ENCODE measurements around the gene POLR3H.

POLR3H gene

DNA sequence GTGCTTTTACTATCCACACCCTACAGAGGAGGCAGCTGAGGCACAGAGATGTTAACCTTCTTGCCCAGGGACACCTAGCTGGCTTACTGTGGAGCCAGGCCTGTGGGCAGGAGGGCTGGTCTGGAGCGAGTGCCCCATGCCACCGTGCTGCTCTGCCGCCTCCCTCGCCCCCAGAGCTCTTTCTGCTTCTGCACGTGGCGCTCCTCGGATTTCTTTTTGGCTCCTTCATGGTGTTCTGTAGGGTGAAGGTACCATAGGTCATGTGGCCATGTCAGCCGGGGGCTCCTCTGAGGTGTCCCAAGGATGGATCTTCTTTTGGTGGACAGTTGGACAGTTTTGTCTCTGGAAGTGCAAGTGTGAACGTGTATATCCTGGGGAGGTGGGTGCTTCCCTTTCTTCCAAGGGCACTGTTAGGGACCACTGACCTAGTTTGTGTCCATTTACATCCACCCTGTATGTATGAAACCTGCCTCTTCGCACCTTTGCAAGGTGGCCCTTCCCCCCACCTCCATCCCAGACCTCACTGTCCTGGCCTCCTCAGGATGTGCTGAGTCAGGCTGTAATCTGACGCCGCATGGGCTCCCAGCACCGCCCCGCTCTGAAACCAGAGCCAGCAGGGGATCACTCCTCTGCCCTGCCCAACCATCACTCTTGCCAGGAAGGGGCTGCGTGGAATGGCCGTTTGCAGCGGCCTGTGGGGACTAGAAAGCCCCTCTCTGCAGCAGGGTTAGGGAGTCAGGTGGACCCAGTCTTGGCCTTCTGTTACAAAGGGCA lies 31.7 kb downstream of the POLR3H start:
- DNase-seq: no peak

DNA sequence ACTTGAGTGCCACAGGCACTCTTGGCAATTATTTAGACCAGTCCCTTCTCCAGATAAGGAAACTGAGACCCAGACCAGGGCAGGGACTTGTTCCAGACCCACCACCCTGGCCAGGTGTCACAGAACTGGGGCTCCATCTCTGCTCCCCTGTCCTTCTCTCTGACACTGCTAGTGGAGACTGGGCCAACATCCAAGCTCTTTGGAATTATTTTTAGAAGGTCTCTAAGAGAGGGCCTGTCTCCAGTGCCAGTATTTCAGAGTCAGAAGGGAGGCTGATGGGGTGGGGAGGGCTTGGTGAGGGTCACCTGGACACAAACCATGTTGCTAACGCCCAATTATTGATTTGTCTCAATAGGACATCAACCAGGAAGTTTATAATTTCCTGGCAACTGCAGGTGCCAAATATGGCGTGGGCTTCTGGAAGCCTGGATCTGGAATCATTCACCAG lies 32.7 kb downstream of the POLR3H start:
- DNase-seq: no peak

DNA sequence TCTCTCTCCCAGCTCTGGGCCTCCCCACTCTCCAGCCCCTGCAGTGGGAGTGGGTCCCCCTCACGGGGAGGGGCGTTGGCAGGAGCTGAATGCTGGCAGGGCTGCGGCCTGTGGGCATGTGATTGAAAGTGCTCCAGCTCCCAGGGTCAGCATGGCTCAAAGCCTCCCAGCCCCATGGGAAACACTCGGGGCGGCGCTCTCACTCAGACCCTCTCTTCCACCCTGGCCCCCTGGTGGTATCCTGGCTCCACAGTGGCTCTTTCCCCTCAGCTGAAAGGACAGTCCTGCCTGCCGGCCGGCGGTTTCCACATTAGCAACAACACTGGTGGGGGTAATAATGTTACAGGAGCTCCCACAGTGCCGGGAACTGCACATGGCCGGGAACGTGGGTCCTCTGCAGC lies 35.5 kb downstream of the POLR3H start:
- no peak for DNase-seq

DNA sequence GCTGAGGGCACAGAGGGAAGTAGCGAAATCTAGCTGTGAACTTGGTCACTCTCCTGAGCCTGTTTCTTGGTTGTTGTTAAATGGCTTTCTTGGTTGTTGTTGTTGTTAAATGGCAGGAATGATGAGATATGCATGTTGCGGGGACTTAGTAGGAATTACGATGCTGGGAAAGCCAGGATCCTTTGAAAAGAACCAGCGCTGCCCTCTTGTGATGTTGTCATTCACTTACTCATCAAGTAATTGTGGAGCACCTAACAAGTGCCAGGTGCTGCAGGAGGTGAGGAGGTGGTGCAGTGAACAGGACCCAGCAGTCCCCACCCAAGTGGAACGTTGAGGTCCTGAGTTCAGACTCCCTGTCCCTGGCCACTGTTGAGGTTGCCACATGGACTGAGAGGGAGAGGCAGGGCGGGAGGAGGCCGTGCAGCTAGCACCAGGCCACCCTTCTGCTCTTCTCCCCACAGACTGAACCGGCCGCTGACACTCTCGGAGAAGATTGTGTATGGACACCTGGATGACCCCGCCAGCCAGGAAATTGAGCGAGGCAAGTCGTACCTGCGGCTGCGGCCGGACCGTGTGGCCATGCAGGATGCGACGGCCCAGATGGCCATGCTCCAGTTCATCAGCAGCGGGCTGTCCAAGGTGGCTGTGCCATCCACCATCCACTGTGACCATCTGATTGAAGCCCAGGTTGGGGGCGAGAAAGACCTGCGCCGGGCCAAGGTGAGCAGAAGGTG lies 36.8 kb downstream of the POLR3H start:
- no peak for DNase-seq

DNA sequence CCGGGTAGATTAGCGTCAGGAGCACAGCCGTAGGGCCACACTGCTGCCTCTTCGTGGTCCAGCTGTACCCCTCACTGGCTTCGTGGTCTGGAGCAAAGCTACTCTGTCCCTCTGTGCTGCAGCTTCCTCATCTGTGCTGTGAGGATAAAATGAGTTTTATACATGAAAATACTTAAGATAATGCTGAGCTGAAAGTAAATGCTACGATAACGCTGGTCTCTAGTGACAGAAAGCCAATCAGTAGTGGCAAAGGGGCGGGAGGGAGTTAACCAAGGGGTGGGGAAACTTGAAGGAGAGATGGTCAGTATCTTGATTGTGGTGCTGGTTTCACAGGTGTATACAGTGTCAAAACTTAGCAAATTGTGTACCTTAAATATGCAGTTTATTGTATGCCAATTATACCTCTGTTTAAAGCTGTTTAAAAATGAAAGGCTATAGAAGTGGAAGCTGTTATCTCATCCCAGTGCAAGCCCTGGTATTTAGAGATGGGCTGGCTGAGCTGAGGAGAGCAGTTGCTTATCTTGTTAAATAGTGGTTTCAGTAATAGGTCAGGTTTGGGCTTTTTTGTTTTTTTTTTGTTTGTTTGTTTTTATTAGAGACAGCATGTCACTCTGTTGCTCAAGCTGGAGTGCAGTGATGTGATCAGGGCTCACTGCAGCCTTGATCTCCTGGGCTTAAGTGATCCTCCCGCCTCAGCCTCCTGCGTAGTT lies 38.6 kb downstream of the POLR3H start:
- no peak for DNase-seq

DNA sequence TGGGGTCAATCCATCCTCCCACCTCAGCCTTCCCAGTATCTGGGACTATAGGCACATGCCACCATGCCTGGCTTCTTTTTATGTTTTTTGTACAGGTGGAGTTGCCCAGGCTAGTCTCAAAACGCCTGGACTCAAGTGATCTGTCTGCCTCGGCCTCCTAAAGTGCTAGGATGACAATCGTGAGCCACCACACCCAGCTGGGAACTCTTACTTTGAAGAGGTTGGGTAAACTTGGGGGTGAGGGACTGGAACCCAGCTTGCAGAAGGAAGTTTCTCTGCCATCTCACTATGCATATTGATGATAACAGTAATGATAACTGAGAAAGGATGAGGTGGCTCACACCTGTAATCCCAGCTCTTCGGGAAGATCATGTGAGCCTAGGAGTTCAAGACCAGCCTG lies 39.5 kb downstream of the POLR3H start:
- DNase-seq: no peak

DNA sequence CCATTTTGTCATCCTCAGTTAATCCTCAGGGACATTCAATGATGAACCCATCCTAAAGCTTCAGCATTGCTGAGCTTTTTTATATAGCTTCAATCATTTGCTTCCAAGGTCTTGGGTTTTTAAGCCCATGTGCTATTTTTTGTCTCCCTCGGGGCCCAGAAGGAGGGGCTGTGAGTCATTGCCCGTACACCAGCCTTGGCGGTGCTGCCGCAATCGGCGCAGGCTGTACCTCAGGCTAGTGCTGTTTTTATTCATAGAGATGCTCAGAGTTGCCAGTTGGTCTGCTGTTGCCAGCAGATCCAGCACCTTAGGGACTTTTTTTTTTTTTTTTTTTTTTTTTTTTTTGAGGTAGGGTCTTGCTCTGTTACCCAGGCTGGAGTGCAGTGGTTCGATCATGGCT lies 39.9 kb downstream of the POLR3H start:
- DNase-seq: no peak

DNA sequence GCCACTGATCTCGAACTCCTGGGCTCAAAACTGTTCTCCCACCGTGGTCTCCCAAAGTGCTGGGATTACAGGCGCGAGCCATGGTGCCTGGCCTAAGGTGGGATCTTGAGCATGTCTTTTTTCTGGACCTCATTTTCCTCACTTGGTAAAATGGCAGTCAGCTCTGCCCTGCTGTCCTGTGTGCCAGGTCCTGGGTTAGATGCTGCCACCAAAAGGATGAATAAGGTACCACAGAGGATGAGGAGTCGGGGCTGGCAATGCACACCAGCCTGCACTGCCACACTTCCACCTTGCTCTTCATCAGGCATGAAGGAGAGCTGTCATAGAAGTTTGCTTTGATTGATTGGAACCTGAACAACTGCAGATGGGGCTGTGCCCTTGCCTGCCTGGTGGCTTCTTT lies 43.1 kb downstream of the POLR3H start:
- no peak for DNase-seq

DNA sequence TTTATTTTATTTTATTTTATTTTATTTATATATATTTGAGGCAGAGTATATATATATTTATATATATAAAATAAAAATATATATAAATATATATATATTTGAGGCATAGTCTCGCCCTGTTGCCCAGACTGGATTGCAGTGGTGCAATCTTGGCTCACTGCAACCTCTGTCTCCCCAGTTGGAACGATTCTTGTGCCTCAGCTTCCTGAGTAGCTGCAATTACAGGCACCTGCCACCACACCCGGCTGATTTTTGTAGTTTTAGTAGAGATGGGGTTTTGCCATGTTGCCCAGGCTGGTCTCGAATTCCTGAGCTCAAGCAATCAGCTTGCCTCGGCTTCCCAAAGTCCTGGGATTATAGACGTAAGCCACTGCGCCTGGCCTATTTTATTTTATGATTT lies 44.0 kb downstream of the POLR3H start:
- no peak for DNase-seq

DNA sequence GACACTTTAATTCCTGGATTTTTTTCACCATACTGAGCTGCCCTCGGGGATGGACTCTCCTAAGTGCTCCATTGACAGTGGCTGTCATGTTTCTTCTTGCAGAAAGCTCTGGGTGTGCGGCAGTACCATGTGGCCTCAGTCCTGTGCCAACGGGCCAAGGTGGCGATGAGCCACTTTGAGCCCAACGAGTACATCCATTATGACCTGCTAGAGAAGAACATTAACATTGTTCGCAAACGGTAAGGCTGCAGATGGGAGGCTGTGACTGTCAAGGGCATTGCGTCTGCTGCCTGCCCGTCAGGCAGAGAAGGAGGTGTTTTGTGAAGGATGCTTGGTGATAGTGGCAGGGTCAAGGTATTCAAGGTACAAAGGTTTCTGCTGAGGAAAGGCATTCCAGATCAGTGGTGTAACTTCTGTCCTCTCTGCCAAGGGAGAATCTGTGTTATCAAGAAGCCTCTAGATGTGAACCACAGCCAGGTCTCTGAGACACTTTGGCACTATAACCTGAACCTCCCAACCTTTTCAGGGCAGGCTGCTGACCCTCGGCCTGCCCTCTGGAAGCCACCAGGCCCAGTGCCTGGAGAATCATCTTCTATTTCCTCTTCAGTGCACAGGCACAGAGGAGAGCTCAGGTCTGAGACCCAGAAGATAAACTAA lies 44.5 kb downstream of the POLR3H start:
- no peak for DNase-seq

DNA sequence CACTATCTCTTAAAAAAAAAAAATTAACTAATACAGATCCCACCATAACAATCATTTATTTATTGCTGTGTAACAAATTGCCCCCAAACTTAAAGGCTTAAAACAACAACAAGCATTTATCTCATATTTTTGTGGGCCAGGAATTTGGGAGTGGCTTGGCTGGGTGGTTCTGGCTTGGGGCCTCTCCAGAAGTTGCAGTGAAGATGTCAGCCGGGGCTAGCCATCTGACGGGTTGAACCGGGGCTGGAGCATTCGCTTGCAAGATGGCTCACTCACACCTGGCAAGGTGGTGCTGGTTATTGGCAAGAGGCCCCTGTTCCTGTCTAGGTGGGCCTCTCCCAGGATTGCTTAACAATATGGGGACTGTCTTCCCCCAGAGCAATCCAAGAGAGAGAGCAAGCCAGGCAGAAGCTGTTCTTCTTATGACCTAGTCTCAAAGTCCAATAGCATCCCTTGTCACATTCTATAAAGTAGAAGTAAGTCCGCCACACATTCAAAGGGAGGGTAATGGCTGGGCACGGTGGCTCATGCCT lies 45.9 kb downstream of the POLR3H start:
- no peak for DNase-seq

DNA sequence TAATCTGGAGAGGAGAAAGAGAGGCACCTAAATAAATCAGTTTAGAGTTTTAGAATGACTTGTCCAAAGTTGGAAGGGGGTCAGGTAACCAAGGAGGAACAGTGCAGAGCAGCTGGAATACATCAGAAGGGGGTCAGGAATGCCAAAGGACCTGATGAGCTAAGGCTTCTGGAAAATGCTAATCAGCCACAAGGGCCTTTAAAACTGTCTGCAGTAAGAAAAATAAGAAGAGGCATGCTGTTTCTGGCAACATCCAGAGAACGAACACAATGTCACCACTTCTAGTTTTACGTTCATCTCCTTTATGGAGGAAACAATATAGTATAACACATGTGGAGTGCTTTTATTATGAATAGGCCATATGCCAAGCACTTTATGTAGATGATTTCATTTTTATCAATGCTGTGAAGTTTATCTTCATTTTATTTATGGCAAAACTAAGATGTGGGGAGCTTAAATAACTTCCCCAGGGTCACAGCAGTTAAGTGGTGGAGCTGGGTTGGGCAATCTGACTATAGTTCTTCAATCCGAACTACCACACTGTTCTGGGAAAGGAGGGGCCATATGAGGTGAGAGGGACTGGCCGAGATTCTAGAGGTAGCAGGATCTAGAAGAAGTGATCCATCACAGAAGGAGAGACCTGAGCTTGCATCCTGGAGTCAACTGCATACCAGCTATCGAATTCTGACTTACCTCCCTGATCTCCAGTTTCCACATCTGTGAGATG lies 52.7 kb downstream of the POLR3H start:
- DNase-seq: no peak

DNA sequence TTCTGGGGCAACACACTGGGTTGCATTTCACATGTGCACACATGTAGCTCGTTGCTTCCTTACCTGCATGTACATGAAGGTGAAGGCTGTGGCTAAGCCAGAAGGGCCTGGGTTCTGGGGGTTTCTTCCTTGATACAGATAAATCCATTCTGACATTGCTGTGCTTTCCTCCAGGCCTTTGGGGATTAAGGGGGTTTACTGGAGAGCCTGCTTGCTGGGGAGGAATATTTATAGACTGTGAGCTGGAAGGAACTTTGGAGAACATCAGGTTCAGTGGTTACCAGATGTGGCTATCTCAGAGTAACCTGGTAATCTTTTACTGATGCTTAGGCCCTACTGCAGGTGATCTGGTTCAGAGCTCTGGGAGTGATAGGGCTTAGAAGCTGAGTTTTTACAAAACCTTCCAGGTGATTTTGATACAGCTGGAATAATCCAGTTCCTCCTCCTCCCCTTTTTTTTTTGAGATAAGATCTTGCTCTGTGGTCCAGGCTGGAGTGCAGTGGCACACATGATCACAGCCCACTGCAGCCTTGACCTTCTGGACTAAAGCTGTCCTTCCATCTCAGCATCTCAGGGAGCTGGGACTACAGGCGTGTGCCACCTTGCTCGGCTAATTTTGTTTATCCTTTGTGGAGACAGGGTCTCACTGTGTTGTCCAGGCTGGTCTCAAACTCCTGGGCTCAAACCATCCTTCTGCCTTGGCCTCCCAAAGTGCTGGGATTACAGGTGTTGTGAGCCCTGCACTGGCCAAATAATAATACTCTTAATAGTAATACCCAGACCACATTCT lies 55.5 kb downstream of the POLR3H start:
- no peak for DNase-seq

DNA sequence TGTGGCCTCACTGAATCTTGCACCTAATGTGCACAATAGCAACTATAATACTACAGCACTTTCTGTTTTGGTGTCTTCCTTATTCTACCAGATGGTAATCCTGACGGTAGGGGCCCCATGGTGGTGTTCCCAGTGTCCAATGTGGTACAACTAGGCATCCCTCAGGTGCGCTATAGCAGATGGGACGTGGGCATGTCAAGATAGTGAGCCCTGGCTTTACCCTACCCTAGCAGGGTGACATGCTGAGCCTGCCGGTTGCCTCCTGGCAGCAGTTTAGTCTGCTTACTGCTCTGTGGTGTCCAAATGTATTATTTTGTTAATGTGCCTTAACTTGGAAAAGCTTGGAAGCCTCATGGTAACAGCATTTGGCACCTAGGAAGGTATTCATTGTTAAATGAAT lies 56.2 kb downstream of the POLR3H start:
- DNase-seq: no peak

DNA sequence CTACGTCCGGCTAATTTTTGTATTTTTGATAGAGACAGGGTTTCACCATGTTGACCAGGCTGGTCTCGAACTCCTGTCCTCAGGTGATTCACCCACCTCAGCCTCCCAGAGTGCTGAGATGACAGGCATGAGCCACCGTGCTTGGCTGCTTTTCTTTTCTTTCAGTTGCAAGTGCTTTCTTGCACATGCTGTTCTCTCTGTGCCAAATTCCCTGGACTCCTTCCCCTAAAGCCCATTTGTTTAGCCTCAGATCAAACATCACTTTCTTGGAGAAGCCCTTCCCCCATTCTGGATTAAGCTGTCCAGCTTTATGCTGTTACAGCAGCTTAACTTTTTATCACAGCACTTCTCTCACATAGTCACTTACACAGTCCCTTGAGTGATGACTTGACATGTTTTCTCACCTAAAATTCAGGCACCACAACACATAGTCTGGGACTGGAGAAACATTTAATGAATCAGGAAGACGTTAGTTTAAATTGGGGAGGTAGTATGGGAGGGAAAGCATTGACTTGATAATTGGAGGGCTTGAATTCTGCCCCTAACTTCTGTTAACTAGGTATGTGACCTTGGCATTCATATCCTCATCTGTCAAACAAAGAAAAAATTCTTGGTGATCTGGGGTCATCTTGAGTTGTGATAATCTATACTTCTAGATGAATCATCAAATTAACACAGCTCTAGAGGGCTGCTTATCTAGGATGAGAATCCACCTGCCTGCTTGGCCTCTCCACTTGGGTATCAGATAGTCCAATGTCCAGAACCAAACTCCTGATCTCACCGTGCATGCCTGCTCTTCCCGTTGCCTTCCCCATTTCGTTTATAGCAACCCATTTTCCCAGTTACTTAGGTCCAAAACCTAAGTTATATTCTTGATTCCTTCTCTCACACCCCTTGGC lies 57.0 kb downstream of the POLR3H start:
- no peak for DNase-seq

DNA sequence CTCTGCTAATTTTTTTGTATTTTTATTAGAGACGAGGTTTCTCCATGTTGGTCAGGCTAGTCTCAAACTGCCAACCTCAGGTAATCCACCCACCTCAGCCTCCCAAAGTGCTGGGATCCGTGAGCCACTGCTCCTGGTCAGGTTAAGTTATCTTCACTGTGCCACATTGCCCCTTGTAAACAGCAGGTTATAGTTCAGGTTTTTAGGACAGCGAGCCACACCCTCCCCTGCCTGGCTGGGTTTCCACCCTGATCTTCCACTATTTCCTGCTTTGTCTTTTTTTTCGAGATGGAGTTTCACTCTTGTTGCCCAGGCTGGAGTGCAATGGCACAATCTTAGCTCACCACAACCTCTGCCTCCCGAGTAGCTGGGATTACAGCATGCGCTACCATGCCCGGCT lies 59.2 kb downstream of the POLR3H start:
- no peak for DNase-seq

DNA sequence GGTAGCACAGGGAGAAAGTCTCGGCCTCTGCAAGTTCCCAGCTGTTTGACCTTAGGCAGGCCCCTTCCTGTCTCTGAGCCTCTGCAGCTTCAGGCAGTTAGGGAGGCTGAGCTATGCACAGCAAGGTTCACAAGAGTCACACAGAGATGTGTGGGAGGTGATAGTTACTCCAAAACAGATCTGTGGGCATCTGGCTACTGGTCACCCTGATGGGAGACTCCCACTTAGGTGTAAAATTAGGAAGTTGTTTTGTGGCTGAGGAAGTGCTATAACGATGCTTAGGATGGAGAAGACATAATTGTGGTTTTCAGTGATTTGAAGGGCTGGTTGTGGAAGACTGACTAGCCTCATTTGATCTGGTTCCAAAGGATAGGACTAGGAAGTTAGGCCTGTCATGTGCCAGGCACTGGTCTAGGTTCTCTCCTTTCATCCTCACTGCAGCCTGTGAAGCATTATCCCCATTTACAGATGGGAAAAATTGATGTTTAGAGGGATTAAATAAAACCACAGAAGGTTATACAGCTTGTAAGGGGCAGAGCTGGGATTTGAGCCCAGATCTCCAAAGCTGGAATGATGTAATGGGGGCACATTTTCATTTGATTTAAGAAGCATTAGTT lies 61.8 kb downstream of the POLR3H start:
- no peak for DNase-seq

DNA sequence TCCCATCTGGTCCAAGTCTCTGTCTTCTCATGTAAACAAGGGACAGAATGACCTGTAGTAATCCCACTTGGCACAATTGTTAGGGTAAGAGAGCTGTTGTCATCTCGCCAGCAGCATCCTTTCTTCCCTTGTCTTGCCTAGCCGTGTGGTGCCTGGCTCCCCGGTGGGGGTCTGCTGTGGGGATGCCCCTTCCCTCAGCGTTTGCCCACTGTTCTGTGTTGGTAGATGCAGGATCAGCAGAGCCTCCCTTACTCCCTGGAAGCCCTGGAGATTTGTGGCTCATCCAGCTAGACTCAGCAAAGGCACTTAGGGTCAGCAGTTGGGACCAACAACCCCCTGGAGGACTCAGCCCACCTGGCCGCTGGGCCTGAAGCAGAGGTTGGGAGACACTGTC lies 62.3 kb downstream of the POLR3H start:
- no peak for DNase-seq

DNA sequence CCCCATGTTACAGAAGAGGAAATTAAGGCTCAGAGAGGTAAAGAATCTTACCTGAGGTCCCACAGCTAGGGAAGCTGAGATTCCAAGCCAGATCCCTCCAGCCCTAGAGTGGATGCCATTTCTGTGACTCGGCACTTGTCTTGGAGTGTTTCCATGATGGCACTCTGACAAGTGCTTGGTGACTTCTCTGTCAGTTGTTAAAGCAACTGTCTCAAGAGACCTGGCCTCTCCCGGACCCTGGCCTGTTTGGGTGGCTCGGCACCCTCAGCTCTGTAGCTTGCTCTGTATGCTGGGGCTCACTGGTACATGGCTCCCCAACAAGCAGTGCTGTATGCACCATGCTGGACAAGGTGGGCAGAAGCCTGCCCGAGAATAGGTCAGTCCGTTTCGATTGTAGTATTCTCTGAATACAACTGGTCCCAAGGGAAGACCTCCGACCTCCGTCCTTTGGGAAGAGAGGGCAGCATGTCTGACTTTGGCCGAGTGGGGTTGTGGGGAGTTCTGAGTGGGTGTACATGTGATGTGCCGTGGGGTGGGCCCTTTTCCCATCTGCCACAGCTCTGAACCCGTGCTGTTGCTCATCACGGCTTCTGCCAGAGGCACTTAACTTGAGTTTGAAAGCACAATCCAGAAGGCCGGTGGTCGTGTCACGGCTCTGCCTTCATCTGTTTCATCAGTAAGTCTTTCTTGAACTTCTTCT lies 63.0 kb downstream of the POLR3H start:
- no peak for DNase-seq

All from stimulated activated CD4-positive, alpha-beta T cell treated with anti-CD3 and anti-CD28 coated beads, Interleukin-4, amount 100 ng/mL, for 4 hours (primary cell).